Esophagus muscularis mucosa (tissue), 3 donors: ENCODE data around the gene CSDE1.
"Not testable (repeated sequence)": the region's sequence is repeated elsewhere in the genome, so short reads cannot be mapped to it uniquely, and the experiment has no call there.

ENCODE experiments used
- POLR2A ChIP-seq: fragments of 450-650 bp; IDR thresholded peaks from one replicate; pipeline ENCODE4 v1.6.1; 2017; ENCODE audit warnings: antibody characterized with exemption, moderate library complexity, mild to moderate bottlenecking, low read depth
- TF ChIP-seq, protein P1 (sequence below), 3 experiments: fragments of 200-600 bp in 2 of 3; fragments of 450-650 bp in 1 of 3; sonication (generic) in 2 of 3; IDR thresholded peaks; one replicate each; pipeline ENCODE4 v1.5.1; 2017 to 2019; ENCODE audit warnings: antibody characterized with exemption in 3 of 3, mild to moderate bottlenecking in 2 of 3, moderate library complexity in 1 of 3

DNA sequence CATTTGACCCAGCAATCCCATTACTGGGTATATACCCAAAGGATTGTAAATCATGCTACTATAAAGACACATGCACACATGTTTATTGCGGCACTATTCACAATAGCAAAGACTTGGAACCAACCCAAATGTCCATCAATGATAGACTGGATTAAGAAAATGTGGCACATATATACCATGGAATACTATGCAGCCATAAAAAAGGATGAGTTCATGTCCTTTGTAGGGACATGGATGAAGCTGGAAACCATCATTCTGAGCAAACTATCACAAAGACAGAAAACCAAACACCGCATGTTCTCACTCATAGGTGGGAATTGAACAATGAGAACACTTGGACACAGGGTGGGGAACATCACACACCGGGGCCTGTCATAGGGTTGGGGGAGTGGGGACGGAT lies 18.9 kb upstream of the CSDE1 start:
- TF ChIP-seq, protein P1, sequence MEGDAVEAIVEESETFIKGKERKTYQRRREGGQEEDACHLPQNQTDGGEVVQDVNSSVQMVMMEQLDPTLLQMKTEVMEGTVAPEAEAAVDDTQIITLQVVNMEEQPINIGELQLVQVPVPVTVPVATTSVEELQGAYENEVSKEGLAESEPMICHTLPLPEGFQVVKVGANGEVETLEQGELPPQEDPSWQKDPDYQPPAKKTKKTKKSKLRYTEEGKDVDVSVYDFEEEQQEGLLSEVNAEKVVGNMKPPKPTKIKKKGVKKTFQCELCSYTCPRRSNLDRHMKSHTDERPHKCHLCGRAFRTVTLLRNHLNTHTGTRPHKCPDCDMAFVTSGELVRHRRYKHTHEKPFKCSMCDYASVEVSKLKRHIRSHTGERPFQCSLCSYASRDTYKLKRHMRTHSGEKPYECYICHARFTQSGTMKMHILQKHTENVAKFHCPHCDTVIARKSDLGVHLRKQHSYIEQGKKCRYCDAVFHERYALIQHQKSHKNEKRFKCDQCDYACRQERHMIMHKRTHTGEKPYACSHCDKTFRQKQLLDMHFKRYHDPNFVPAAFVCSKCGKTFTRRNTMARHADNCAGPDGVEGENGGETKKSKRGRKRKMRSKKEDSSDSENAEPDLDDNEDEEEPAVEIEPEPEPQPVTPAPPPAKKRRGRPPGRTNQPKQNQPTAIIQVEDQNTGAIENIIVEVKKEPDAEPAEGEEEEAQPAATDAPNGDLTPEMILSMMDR (IDR thresholded peaks at IDR 0.05): not testable (repeated sequence)
- not testable (repeated sequence) for TF ChIP-seq POLR2A
